A673 (cell line): ENCODE measurements around the gene ZNF619.

Experiments used
- EZH2 ChIP-seq: fragments of 200-600 bp; sonication (generic); IDR thresholded peaks from 2 replicates; pipeline ENCODE4 v1.6.1; 2017; ENCODE audit warnings: borderline replicate concordance, low read depth, mild to moderate bottlenecking, mixed read lengths, antibody characterized with exemption, low read length; ENCODE audit not compliant: poor library complexity, severe bottlenecking
- TF ChIP-seq, protein P1 (sequence below): fragments of 300-800, 200-600 bp; sonication (generic); conservative IDR thresholded peaks from 2 replicates; pipeline ENCODE4 v1.5.1; 2017; ENCODE audit warnings: low read depth, mild to moderate bottlenecking, antibody characterized with exemption, low read length, moderate library complexity, mixed read lengths

DNA sequence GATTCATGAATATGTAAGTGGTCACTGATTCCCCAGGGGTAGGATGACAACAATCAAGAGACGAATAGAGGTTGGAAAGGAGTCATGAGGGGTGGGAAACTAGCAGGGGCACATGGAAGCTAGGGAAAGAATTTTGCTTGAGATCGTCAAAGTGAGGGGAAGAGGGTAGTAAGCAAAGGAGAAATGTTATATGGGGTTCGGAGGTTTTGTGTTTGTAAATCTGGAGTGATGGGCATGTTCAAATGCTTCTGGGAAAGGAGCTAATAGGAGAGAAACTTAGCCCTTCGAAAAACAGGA is 11.9 kb upstream of the ZNF619 start:
- no peak for TF ChIP-seq EZH2
- TF ChIP-seq, protein P1, sequence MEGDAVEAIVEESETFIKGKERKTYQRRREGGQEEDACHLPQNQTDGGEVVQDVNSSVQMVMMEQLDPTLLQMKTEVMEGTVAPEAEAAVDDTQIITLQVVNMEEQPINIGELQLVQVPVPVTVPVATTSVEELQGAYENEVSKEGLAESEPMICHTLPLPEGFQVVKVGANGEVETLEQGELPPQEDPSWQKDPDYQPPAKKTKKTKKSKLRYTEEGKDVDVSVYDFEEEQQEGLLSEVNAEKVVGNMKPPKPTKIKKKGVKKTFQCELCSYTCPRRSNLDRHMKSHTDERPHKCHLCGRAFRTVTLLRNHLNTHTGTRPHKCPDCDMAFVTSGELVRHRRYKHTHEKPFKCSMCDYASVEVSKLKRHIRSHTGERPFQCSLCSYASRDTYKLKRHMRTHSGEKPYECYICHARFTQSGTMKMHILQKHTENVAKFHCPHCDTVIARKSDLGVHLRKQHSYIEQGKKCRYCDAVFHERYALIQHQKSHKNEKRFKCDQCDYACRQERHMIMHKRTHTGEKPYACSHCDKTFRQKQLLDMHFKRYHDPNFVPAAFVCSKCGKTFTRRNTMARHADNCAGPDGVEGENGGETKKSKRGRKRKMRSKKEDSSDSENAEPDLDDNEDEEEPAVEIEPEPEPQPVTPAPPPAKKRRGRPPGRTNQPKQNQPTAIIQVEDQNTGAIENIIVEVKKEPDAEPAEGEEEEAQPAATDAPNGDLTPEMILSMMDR: no peak
